Measurements from ENCODE around the gene DAB2IP. TPM values are rescaled to one million over a fixed set of nuclear protein-coding genes. Genes with fewer than 3 reads are reported as not detected.

The DAB2IP gene
- total and polyA plus RNA-seq, 2 of the 4 experiments (the other 2 are of a cell fraction): 5.6 to 17.2 TPM

- Histone ChIP-seq H3K18ac (ENCODE audit: low read depth, low read length) (no peak overlapping the region), H3K4me1 (ENCODE audit: control insufficient read depth, insufficient read depth, low read length) (peaks cover 3% of the 10 kb centered on the region; the same call in 1 of the 2 replicates), H3K27me3 (ENCODE audit: control insufficient read depth, insufficient read depth, low read length) (peaks cover 6% of the 10 kb centered on the region; the same call in 1 of the 2 replicates), H2AK5ac (ENCODE audit: low read depth, low read length) (no peak overlapping the region), H4K20me1 (ENCODE audit: insufficient read depth, low read length) (no peaks in the 10 kb centered on the region), H3K4me3 (ENCODE audit: insufficient read depth, low read depth, low read length) (no peak overlapping the region), H2AFZ (replicated peaks; ENCODE audit: low read length, poor library complexity) (no peak overlapping the region), H3K4me2 (ENCODE audit: low read depth, low read length) (no peak overlapping the region), H4K91ac (ENCODE audit: insufficient read depth, low read depth, low read length) (no peak overlapping the region), H2BK120ac (ENCODE audit: low read depth, low read length) (no peak overlapping the region), H3K56ac (ENCODE audit: extremely low read depth, insufficient read depth, low read length) (no peak overlapping the region), H4K5ac (ENCODE audit: low read depth, low read length) (no peak overlapping the region), H2BK15ac (ENCODE audit: low read depth, low read length) (no peak overlapping the region), H3K27ac (ENCODE audit: insufficient read depth, low read length) (no peak overlapping the region), H2AK9ac (replicated peaks; ENCODE audit: low read depth, low read length, poor library complexity) (no peak overlapping the region), H3K9me3 (ENCODE audit: control insufficient read depth, insufficient read depth, low read length) (no peaks in the 10 kb centered on the region), H2BK5ac (ENCODE audit: low read depth, low read length, poor library complexity, severe bottlenecking) (no peak overlapping the region), H3K36me3 (ENCODE audit: control insufficient read depth, insufficient read depth, low read length) (no peaks in the 10 kb centered on the region), H3K9ac (ENCODE audit: low read depth, low read length) (no peak overlapping the region), H3K9me1 (ENCODE audit: insufficient read depth, low read length) (no peaks in the 10 kb centered on the region; the same call in 1 of the 2 replicates), H4K8ac (ENCODE audit: low read depth in 2 of 2, low read length in 2 of 2) (no peak overlapping the region), H3K4ac (ENCODE audit: low read depth, low read length) (no peak overlapping the region), H3K23ac (ENCODE audit: low read depth, low read length) (no peak overlapping the region), H2BK20ac (ENCODE audit: low read depth, low read length) (no peak overlapping the region), H3K14ac (replicated peaks; ENCODE audit: low read depth, low read length) (no peak overlapping the region), H3K79me1 (ENCODE audit: low read depth in 1 of 2, low read length in 2 of 2) (no peaks in the 10 kb centered on the region)
- WGBS, 2 experiments (ENCODE audit: extremely low coverage in 2 of 2, insufficient read length in 1 of 2): 80% methylated on average over 12 of the region's 19 CpGs; no CpG with 5 or more reads in 1 of the 2 experiments
- in situ Hi-C loops (cut with MboI; ENCODE audit: low sequenced_read_pairs) (no loop called here), intact Hi-C loops (cut with micrococcal nuclease) (no loop called here), dilution Hi-C loops (cut with HindIII; ENCODE audit: low sequenced_read_pairs, unreplicated experiment) (no loop called here)
- TF ChIP-seq SMC3 (IDR thresholded peaks at IDR 0.05; ENCODE audit: low read depth, low read length) (no peak), RFX5 (IDR thresholded peaks at IDR 0.05; ENCODE audit: low read depth, low read length) (no peak), ELK1 (IDR thresholded peaks at IDR 0.05; ENCODE audit: borderline replicate concordance, low read depth, low read length) (no peak), USF2 (IDR thresholded peaks at IDR 0.05; ENCODE audit: low read depth, low read length) (no peak), NFE2L2 (IDR thresholded peaks at IDR 0.05; ENCODE audit: low read depth, low read length) (no peak), MXI1 (IDR thresholded peaks at IDR 0.05; ENCODE audit: borderline replicate concordance, low read depth, low read length) (no peak), FOS (IDR thresholded peaks at IDR 0.05; ENCODE audit: low read depth, low read length) (no peak), MAZ (IDR thresholded peaks at IDR 0.05; ENCODE audit: borderline replicate concordance, low read depth, low read length) (no peak), CEBPB (IDR thresholded peaks at IDR 0.05; ENCODE audit: low read depth, low read length) (no peak), BHLHE40 (IDR thresholded peaks at IDR 0.05; ENCODE audit: low read depth, low read length) (no peak)
- ATAC-seq (ENCODE audit: low read depth): no peak
- no TSS peak for BruUV-seq (replicated peaks)
- ChIA-PET CTCF (no interaction called here), POLR2A (ENCODE audit: unreplicated experiment) (no interaction called here)
- DNase-seq: no peak
Measured at GRCh38 chr9:121818016-121818661, 166.7 kb downstream of the DAB2IP start.
